Omental fat pad (tissue), 4 donors: ENCODE data around the gene RNF41. TPM values are rescaled to one million over a fixed set of nuclear protein-coding genes. Genes with fewer than 3 reads are reported as not detected.

Experiments used
- ATAC-seq: fragments of 150-250 bp; one replicate; pipeline ENCODE4 v1.9.1; 2016; ENCODE audit warnings: mild to moderate bottlenecking, moderate library complexity; ENCODE audit not compliant: low FRiP score
- DNase-seq: peaks from one replicate; pipeline ENCODE4 v3.0.0-alpha.2; 2019; ENCODE audit warnings: low spot score
- total RNA-seq, 4 donors: library from RNA; depleted of rRNA; stranded (reverse); fragments of >200 nt; gene quantifications; one replicate each; pipeline ENCODE4 v1.1.0, GENCODE V29; 2016
- TF ChIP-seq, protein P1 (sequence below), 3 donors: fragments of 450-650 bp; IDR thresholded peaks; one replicate each; pipeline ENCODE4 v1.5.1; 2016 to 2017; ENCODE audit warnings: antibody characterized with exemption in 3 of 3, mild to moderate bottlenecking in 3 of 3, moderate library complexity in 2 of 3

The RNF41 gene
- total RNA-seq, 4 donors from 2014 or later, result 50.0 to 128 (median 76.2) TPM

DNA sequence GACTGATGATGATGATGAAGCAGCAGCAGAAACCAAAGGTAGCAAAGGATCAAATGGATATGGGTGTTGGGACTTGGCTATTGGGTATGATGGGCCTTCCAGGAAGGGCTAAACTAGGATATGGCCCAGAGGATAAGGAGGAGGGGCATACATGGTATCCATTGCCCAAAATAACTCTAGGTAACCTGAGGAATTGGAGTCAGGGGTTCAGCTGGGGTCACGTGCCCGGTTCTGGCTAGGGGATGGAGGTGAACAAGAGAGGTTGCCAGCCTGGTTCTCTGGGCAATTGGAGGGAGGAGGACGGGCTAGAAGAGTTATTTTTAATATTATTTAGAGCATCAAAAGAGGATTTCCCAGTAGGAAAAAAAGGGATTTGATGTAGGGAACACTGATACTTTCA is 39.2 kb upstream of the RNF41 start:
- DNase-seq (no peak), ATAC-seq (no peak)
- TF ChIP-seq, protein P1, sequence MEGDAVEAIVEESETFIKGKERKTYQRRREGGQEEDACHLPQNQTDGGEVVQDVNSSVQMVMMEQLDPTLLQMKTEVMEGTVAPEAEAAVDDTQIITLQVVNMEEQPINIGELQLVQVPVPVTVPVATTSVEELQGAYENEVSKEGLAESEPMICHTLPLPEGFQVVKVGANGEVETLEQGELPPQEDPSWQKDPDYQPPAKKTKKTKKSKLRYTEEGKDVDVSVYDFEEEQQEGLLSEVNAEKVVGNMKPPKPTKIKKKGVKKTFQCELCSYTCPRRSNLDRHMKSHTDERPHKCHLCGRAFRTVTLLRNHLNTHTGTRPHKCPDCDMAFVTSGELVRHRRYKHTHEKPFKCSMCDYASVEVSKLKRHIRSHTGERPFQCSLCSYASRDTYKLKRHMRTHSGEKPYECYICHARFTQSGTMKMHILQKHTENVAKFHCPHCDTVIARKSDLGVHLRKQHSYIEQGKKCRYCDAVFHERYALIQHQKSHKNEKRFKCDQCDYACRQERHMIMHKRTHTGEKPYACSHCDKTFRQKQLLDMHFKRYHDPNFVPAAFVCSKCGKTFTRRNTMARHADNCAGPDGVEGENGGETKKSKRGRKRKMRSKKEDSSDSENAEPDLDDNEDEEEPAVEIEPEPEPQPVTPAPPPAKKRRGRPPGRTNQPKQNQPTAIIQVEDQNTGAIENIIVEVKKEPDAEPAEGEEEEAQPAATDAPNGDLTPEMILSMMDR (IDR thresholded peaks at IDR 0.05), result no peak

DNA sequence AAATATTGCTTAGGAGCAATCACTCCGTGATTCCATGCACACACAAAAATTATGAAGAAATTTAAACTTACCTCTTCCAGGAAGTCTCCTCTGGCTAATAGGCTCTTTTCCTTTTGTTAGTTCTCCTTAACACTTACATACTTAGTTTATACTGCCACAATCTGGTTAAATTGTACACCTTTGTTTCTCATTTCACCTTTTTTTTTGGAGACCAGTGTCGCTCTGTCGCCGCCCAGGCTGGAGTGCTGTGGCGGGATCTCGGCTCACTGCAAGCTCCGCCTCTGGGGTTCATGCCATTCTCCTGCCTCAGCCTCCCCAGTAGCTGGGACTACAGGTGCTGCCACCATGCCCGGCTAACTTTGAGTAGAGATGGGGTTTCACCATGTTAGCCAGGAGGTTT is 38.7 kb upstream of the RNF41 start:
- no peak for DNase-seq
- TF ChIP-seq, protein P1 (IDR thresholded peaks at IDR 0.05), result no peak
- no peak for ATAC-seq

DNA sequence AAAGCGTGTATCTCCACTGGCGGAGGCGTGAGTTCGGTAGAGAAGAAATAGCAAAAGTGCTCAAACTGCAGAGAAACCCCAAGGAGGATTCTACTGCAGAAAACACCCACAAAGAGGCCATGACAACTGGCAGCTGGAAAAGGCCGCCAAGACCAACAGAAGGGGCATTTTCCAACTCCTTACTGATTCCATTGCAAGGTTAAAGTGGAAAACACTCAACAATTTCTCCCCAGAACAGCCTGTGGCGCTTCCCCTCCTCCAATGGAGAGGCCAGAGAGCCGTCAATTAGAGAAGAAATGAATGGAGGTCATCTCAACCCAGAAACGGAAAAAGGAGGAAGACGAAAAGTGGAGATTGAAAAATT is 37.1 kb upstream of the RNF41 start:
- ATAC-seq (no peak), DNase-seq (no peak)
- TF ChIP-seq, protein P1 (IDR thresholded peaks at IDR 0.05), result no peak

DNA sequence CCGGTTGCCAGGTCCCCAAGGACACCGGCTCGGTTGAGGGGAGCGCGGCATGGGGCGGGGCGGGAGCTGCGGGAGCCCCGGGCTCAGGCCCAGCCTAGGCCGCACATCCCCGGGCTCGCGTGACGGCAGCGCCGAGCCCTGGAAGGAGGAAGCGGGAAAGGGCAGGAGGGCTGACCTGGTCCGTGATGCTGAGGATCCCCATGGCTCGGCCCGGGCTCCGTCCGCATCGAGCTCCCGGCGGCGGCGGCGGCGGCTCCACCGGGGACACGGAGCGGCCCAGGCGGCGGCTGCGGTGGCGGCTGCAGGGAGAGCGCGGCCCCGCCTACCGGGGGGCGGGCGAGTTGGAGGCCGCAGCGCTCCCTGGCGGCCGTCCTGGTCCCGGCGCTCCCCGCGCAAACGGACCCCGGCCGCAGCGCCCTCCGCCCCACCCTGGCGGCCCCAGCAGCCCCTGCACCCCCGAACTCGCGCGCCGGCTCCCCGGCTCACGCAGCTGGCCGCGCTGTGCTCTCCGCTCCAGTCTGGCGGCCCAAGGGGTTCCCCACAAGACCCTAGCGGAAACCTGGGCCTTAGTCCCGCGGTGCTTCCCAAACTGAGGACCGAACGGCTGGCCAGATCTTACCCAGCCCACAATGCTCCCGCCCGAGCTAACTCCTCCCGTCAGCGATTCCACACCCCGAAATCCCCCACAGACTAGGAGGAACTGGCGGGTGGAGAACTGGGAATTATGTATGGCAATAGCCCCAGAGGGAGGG is 36.5 kb upstream of the RNF41 start, which contains the start of gene ANKRD52:
Gene ANKRD52 (minus strand): TSS at position 317 of the 752 bp plus-strand sequence. CDS start 115 bp downstream, at position 202.
- ATAC-seq (peak; percentile 96), DNase-seq (peak; percentile 37)
- TF ChIP-seq, protein P1 (IDR thresholded peaks at IDR 0.05), result peak in 1 of 3 donors; percentile 78

DNA sequence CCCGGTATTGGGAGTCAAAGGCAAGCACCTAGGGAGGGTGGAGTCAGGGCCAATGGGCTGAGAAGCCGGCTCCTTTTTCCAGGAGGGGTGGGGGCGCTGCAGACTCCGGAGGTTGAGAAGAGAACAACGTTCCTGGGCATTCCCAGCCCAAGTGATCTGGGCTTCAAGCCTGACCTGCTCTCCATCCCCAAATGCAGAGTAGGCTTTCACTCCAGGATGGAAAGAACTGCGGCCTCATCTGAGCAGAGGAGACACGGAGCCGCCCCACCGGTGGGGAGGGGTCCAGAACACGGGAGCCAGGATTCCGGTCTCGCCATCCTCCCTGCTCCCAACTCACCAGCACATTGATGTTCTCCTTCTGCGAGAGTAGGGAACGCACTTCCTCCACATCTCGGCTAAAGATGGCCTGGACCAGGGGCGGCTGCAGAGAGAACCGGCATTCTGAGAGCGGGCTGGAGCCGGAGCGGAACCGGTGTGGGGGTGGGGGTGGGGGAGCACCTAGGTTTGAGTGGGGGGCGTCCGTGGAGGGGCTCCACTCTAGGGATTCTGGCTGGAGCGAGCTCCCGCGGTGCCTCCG is 35.9 kb upstream of the RNF41 start:
- TF ChIP-seq, protein P1 (IDR thresholded peaks at IDR 0.05), result no peak
- no peak for ATAC-seq
- DNase-seq, result no peak

DNA sequence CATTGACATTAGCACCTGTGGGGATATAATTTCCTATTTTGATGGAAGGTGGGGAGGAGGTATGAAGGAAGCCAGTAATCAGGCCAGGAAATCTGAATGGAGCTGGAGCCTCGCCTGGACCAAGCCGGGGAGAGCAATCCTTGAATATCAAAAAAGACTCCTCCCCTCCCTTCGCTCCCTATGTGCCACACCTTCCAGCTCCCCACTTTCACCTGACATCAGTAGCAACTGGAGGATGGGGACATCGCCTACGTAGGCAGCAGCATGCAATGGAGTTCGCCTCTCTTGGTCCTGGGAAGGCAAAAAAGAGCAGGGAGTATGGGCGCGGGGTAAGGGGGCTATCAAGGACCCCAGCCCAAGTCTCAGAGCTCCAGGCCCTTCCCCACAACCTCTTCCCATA is 35.3 kb upstream of the RNF41 start:
- TF ChIP-seq, protein P1 (IDR thresholded peaks at IDR 0.05), result no peak
- no peak for ATAC-seq
- DNase-seq, result no peak
